ENCODE measurements around the gene ICA1. TPM values are rescaled to one million over a fixed set of nuclear protein-coding genes. Genes with fewer than 3 reads are reported as not detected.

ICA1 gene
- total and polyA plus RNA-seq, 2 of the 4 experiments (the other 2 are of a cell fraction): not detected

- Histone ChIP-seq H3K79me1 (ENCODE audit: low read depth in 1 of 2, low read length in 2 of 2) (no peaks in the 10 kb centered on the region), H2BK5ac (ENCODE audit: low read depth, low read length, poor library complexity, severe bottlenecking) (no peak overlapping the region), H3K4me2 (ENCODE audit: low read depth, low read length) (no peak overlapping the region), H3K4ac (ENCODE audit: low read depth, low read length) (no peak overlapping the region), H3K4me3 (ENCODE audit: insufficient read depth, low read depth, low read length) (no peak overlapping the region), H3K14ac (replicated peaks; ENCODE audit: low read depth, low read length) (no peak overlapping the region), H3K18ac (ENCODE audit: low read depth, low read length) (no peak overlapping the region), H3K27me3 (ENCODE audit: control insufficient read depth, insufficient read depth, low read length) (no peaks in the 10 kb centered on the region), H2AFZ (replicated peaks; ENCODE audit: low read length, poor library complexity) (no peak overlapping the region), H4K8ac (ENCODE audit: low read depth in 2 of 2, low read length in 2 of 2) (no peak overlapping the region), H3K4me1 (ENCODE audit: control insufficient read depth, insufficient read depth, low read length) (no peaks in the 10 kb centered on the region), H3K9ac (ENCODE audit: low read depth, low read length) (no peak overlapping the region), H3K56ac (ENCODE audit: extremely low read depth, insufficient read depth, low read length) (no peak overlapping the region), H4K20me1 (ENCODE audit: insufficient read depth, low read length) (no peaks in the 10 kb centered on the region), H2AK5ac (ENCODE audit: low read depth, low read length) (no peak overlapping the region), H3K9me1 (ENCODE audit: insufficient read depth, low read length) (no peaks in the 10 kb centered on the region), H3K36me3 (ENCODE audit: control insufficient read depth, insufficient read depth, low read length) (no peaks in the 10 kb centered on the region), H3K9me3 (ENCODE audit: control insufficient read depth, insufficient read depth, low read length) (peaks cover 6% of the 10 kb centered on the region; the same call in 1 of the 2 replicates), H2AK9ac (replicated peaks; ENCODE audit: low read depth, low read length, poor library complexity) (no peak overlapping the region), H4K91ac (ENCODE audit: insufficient read depth, low read depth, low read length) (no peak overlapping the region), H4K5ac (ENCODE audit: low read depth, low read length) (no peak overlapping the region), H3K23ac (ENCODE audit: low read depth, low read length) (no peak overlapping the region), H2BK20ac (ENCODE audit: low read depth, low read length) (no peak overlapping the region), H2BK120ac (ENCODE audit: low read depth, low read length) (no peak overlapping the region), H3K27ac (ENCODE audit: insufficient read depth, low read length) (no peak overlapping the region), H2BK15ac (ENCODE audit: low read depth, low read length) (no peak overlapping the region)
- DNase-seq: no peak
- no peak for ATAC-seq (ENCODE audit: low read depth)
- no peak for TF ChIP-seq NFE2L2 (IDR thresholded peaks at IDR 0.05; ENCODE audit: low read depth, low read length)
- no peak for TF ChIP-seq CHD1 (IDR thresholded peaks at IDR 0.05; ENCODE audit: low read depth, low read length)
- TF ChIP-seq MXI1 (IDR thresholded peaks at IDR 0.05; ENCODE audit: borderline replicate concordance, low read depth, low read length): no peak
- TF ChIP-seq, protein P1, sequence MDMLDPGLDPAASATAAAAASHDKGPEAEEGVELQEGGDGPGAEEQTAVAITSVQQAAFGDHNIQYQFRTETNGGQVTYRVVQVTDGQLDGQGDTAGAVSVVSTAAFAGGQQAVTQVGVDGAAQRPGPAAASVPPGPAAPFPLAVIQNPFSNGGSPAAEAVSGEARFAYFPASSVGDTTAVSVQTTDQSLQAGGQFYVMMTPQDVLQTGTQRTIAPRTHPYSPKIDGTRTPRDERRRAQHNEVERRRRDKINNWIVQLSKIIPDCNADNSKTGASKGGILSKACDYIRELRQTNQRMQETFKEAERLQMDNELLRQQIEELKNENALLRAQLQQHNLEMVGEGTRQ (IDR thresholded peaks at IDR 0.05; ENCODE audit: low read depth, low read length): no peak
- TF ChIP-seq RFX5 (IDR thresholded peaks at IDR 0.05; ENCODE audit: low read depth, low read length): no peak
- no peak for TF ChIP-seq MAFK (IDR thresholded peaks at IDR 0.05; ENCODE audit: low read depth, low read length)
- TF ChIP-seq CEBPB (IDR thresholded peaks at IDR 0.05; ENCODE audit: low read depth, low read length): no peak
- TF ChIP-seq SMC3 (IDR thresholded peaks at IDR 0.05; ENCODE audit: low read depth, low read length): no peak
- TF ChIP-seq, protein P2, sequence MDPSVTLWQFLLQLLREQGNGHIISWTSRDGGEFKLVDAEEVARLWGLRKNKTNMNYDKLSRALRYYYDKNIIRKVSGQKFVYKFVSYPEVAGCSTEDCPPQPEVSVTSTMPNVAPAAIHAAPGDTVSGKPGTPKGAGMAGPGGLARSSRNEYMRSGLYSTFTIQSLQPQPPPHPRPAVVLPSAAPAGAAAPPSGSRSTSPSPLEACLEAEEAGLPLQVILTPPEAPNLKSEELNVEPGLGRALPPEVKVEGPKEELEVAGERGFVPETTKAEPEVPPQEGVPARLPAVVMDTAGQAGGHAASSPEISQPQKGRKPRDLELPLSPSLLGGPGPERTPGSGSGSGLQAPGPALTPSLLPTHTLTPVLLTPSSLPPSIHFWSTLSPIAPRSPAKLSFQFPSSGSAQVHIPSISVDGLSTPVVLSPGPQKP (IDR thresholded peaks at IDR 0.05; ENCODE audit: borderline replicate concordance, low read depth, low read length): no peak
- TF ChIP-seq MAZ (IDR thresholded peaks at IDR 0.05; ENCODE audit: borderline replicate concordance, low read depth, low read length): no peak
- intact Hi-C loops (cut with micrococcal nuclease) (no loop called here), dilution Hi-C loops (cut with HindIII; ENCODE audit: low sequenced_read_pairs, unreplicated experiment) (no loop called here), in situ Hi-C loops (cut with MboI; ENCODE audit: low sequenced_read_pairs) (no loop called here)
- CTCF ChIA-PET: no interaction called here
- WGBS, 2 experiments (ENCODE audit: extremely low coverage in 2 of 2, insufficient read length in 1 of 2): no CpG with 5 or more reads among the region's 16 CpGs
- no TSS peak for BruUV-seq (replicated peaks)
- POLR2A ChIA-PET (ENCODE audit: unreplicated experiment): no interaction called here
Measured at GRCh38 chr7:8303904-8304528, 42.0 kb upstream of the ICA1 start.

Measured in IMR-90 (cell line).